SK-N-SH treated with all-trans-retinoic acid at 6 μM for 48 hours (cell line): ENCODE results near the gene MRAS.

ENCODE experiments used
- ATAC-seq: fragments of 200-7000 bp; cut with Tn5 transposase; 3 replicates; pipeline ENCODE4 v1.9.1; 2020; ENCODE audit warnings: mild to moderate bottlenecking, moderate library complexity
- ARNTL ChIP-seq: fragments of 450-650 bp; formaldehyde crosslinking; IDR thresholded peaks from 2 replicates; pipeline ENCODE4 v1.5.0; 2020; ENCODE audit warnings: low read depth, mild to moderate bottlenecking, moderate library complexity, borderline replicate concordance
- BACH2 ChIP-seq: fragments of 250-450 bp; sonication (Bioruptor Pico); IDR thresholded peaks from 2 replicates; pipeline ENCODE4 v1.9.0; 2021; ENCODE audit warnings: mild to moderate bottlenecking, borderline replicate concordance
- CSDC2 ChIP-seq: fragments of 250-450 bp; sonication (Bioruptor Pico); IDR thresholded peaks from 2 replicates; pipeline ENCODE4 v1.5.0; 2020; ENCODE audit warnings: mild to moderate bottlenecking, moderate library complexity
- GLIS3 ChIP-seq: fragments of 250-450 bp; sonication (Bioruptor Pico); IDR thresholded peaks from 2 replicates; pipeline ENCODE4 v1.5.0; 2020; ENCODE audit warnings: mild to moderate bottlenecking, moderate library complexity
- ISL1 ChIP-seq: fragments of 250-450 bp; sonication (Bioruptor Pico); IDR thresholded peaks from 2 replicates; pipeline ENCODE4 v2.1.2; 2022; ENCODE audit warnings: mild to moderate bottlenecking, moderate library complexity
- OSR1 ChIP-seq: fragments of 250-450 bp; sonication (Bioruptor Pico); IDR thresholded peaks from 2 replicates; pipeline ENCODE4 v1.8.0; 2022; ENCODE audit warnings: moderate library complexity, mild to moderate bottlenecking, inconsistent platforms
- PPARA ChIP-seq: fragments of 250-450 bp; sonication (Bioruptor Pico); IDR thresholded peaks from 2 replicates; pipeline ENCODE4 v1.5.0; 2020; ENCODE audit warnings: mild to moderate bottlenecking, borderline replicate concordance
- RARB ChIP-seq: fragments of 250-450 bp; sonication (Bioruptor Pico); IDR thresholded peaks from 2 replicates; pipeline ENCODE4 v1.8.0; 2021; ENCODE audit warnings: mild to moderate bottlenecking, moderate library complexity
- SNAI2 ChIP-seq: fragments of 250-450 bp; sonication (Bioruptor Pico); IDR thresholded peaks from 2 replicates; pipeline ENCODE4 v1.5.0; 2020; ENCODE audit warnings: mild to moderate bottlenecking, moderate library complexity
- TCF4 ChIP-seq: fragments of 250-450 bp; sonication (Bioruptor Pico); IDR thresholded peaks from 2 replicates; pipeline ENCODE4 v1.8.0; 2021; ENCODE audit warnings: mild to moderate bottlenecking, moderate library complexity, borderline replicate concordance
- TOX ChIP-seq: fragments of 250-450 bp; sonication (Bioruptor Pico); IDR thresholded peaks from 2 replicates; pipeline ENCODE4 v1.8.0; 2021; ENCODE audit warnings: mild to moderate bottlenecking, moderate library complexity, borderline replicate concordance
- ZC3H10 ChIP-seq: fragments of 250-450 bp; sonication (Bioruptor Pico); IDR thresholded peaks from 2 replicates; pipeline ENCODE4 v1.5.1; 2021; ENCODE audit warnings: mild to moderate bottlenecking, moderate library complexity
- ZFP30 ChIP-seq: fragments of 450-650 bp; formaldehyde crosslinking; IDR thresholded peaks from 2 replicates; pipeline ENCODE4 v1.5.0; 2022; ENCODE audit warnings: mild to moderate bottlenecking, moderate library complexity
- ZNF565 ChIP-seq: fragments of 450-650 bp; formaldehyde crosslinking; conservative IDR thresholded peaks from 2 replicates; pipeline ENCODE4 v1.5.0; 2020; ENCODE audit warnings: low read depth, mild to moderate bottlenecking, moderate library complexity
- ZNF70 ChIP-seq: fragments of 450-650 bp; formaldehyde crosslinking; IDR thresholded peaks from 2 replicates; pipeline ENCODE4 v1.5.0; 2020; ENCODE audit warnings: mild to moderate bottlenecking, moderate library complexity
- ZNF8 ChIP-seq: fragments of 450-650 bp; formaldehyde crosslinking; IDR thresholded peaks from 2 replicates; pipeline ENCODE4 v1.5.0; 2020; ENCODE audit warnings: mild to moderate bottlenecking, moderate library complexity
- TF ChIP-seq, protein P1 (sequence below): fragments of 250-450 bp; sonication (Bioruptor Pico); IDR thresholded peaks from 2 replicates; pipeline ENCODE4 v1.5.1; 2020; ENCODE audit warnings: low read depth, mild to moderate bottlenecking, moderate library complexity
- TF ChIP-seq, protein P2 (sequence below): fragments of 250-450 bp; sonication (Bioruptor Pico); IDR thresholded peaks from 2 replicates; pipeline ENCODE4 v1.5.0; 2020; ENCODE audit warnings: mild to moderate bottlenecking, moderate library complexity
- TF ChIP-seq, protein P3 (sequence below): fragments of 250-450 bp; sonication (Bioruptor Pico); IDR thresholded peaks from 2 replicates; pipeline ENCODE4 v1.5.1; 2021; ENCODE audit warnings: mild to moderate bottlenecking, moderate library complexity
- TF ChIP-seq, protein P4 (sequence below): fragments of 250-450 bp; sonication (Bioruptor Pico); IDR thresholded peaks from 2 replicates; pipeline ENCODE4 v1.8.0; 2021; ENCODE audit warnings: low read depth, mild to moderate bottlenecking, moderate library complexity, borderline replicate concordance
- TF ChIP-seq, protein P5 (sequence below): fragments of 250-450 bp; sonication (Bioruptor Pico); IDR thresholded peaks from 2 replicates; pipeline ENCODE4 v1.8.0; 2020; ENCODE audit warnings: mild to moderate bottlenecking, moderate library complexity, borderline replicate concordance

MRAS gene

GRCh38 chr3:138429665-138430064, 81.3 kb downstream of the MRAS start (continued):
- TF ChIP-seq, protein P1, sequence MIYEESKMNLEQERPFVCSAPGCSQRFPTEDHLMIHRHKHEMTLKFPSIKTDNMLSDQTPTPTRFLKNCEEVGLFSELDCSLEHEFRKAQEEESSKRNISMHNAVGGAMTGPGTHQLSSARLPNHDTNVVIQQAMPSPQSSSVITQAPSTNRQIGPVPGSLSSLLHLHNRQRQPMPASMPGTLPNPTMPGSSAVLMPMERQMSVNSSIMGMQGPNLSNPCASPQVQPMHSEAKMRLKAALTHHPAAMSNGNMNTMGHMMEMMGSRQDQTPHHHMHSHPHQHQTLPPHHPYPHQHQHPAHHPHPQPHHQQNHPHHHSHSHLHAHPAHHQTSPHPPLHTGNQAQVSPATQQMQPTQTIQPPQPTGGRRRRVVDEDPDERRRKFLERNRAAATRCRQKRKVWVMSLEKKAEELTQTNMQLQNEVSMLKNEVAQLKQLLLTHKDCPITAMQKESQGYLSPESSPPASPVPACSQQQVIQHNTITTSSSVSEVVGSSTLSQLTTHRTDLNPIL (CRISPR knock-in tag), result no peak
- TF ChIP-seq ISL1 (CRISPR knock-in tag), result no peak

- no peak for ATAC-seq
Observed at GRCh38 chr3:138432576-138433240, 84.3 kb downstream of the MRAS start.

DNA sequence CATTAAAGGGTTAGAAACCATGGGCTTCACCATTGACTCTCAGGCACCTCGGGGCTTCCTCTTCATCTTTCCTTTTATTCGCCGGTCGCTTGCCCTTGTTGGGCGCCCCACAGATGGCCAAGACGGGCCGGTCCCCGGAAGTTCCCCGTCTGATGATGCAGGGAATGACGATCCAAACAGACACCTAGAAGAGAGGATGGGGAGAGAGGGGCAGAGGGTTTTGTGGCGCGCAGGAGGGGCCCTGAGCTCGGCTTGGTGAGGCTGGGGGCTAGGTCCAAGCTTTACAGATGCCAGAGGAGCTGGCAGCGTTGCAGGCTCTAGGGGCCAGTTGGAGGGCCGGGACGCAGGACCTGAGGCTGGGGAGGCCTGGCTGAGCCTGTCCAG, 85.5 kb downstream of the MRAS start:
- no peak for TF ChIP-seq ZNF70 (CRISPR knock-in tag)
- TF ChIP-seq BACH2 (CRISPR knock-in tag), result no peak
- TF ChIP-seq, protein P1 (CRISPR knock-in tag), result no peak
- ATAC-seq, result no peak

More at GRCh38 chr3:138432576-138433240, 84.3 kb downstream of the MRAS start:
- TF ChIP-seq, protein P2, sequence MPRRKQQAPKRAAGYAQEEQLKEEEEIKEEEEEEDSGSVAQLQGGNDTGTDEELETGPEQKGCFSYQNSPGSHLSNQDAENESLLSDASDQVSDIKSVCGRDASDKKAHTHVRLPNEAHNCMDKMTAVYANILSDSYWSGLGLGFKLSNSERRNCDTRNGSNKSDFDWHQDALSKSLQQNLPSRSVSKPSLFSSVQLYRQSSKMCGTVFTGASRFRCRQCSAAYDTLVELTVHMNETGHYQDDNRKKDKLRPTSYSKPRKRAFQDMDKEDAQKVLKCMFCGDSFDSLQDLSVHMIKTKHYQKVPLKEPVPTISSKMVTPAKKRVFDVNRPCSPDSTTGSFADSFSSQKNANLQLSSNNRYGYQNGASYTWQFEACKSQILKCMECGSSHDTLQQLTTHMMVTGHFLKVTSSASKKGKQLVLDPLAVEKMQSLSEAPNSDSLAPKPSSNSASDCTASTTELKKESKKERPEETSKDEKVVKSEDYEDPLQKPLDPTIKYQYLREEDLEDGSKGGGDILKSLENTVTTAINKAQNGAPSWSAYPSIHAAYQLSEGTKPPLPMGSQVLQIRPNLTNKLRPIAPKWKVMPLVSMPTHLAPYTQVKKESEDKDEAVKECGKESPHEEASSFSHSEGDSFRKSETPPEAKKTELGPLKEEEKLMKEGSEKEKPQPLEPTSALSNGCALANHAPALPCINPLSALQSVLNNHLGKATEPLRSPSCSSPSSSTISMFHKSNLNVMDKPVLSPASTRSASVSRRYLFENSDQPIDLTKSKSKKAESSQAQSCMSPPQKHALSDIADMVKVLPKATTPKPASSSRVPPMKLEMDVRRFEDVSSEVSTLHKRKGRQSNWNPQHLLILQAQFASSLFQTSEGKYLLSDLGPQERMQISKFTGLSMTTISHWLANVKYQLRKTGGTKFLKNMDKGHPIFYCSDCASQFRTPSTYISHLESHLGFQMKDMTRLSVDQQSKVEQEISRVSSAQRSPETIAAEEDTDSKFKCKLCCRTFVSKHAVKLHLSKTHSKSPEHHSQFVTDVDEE (CRISPR knock-in tag), result no peak
- TF ChIP-seq, protein P3, sequence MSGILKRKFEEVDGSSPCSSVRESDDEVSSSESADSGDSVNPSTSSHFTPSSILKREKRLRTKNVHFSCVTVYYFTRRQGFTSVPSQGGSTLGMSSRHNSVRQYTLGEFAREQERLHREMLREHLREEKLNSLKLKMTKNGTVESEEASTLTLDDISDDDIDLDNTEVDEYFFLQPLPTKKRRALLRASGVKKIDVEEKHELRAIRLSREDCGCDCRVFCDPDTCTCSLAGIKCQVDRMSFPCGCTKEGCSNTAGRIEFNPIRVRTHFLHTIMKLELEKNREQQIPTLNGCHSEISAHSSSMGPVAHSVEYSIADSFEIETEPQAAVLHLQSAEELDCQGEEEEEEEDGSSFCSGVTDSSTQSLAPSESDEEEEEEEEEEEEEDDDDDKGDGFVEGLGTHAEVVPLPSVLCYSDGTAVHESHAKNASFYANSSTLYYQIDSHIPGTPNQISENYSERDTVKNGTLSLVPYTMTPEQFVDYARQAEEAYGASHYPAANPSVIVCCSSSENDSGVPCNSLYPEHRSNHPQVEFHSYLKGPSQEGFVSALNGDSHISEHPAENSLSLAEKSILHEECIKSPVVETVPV (CRISPR knock-in tag), result no peak
- no peak for TF ChIP-seq ZC3H10
- no peak for TF ChIP-seq BACH2 (CRISPR knock-in tag)
- TF ChIP-seq ARNTL, result no peak
- TF ChIP-seq TOX (CRISPR knock-in tag), result no peak
- no peak for TF ChIP-seq GLIS3 (CRISPR knock-in tag)
- no peak for TF ChIP-seq SNAI2
- TF ChIP-seq PPARA (CRISPR knock-in tag), result no peak
- TF ChIP-seq, protein P1 (CRISPR knock-in tag), result no peak
- no peak for TF ChIP-seq ZNF8 (CRISPR knock-in tag)
- no peak for TF ChIP-seq ISL1 (CRISPR knock-in tag)
- TF ChIP-seq RARB (CRISPR knock-in tag), result no peak
- TF ChIP-seq CSDC2 (CRISPR knock-in tag), result no peak
- no peak for TF ChIP-seq OSR1 (CRISPR knock-in tag)
- TF ChIP-seq, protein P4, sequence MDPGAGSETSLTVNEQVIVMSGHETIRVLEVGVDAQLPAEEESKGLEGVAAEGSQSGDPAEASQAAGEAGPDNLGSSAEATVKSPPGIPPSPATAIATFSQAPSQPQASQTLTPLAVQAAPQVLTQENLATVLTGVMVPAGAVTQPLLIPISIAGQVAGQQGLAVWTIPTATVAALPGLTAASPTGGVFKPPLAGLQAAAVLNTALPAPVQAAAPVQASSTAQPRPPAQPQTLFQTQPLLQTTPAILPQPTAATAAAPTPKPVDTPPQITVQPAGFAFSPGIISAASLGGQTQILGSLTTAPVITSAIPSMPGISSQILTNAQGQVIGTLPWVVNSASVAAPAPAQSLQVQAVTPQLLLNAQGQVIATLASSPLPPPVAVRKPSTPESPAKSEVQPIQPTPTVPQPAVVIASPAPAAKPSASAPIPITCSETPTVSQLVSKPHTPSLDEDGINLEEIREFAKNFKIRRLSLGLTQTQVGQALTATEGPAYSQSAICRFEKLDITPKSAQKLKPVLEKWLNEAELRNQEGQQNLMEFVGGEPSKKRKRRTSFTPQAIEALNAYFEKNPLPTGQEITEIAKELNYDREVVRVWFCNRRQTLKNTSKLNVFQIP, result no peak
- no peak for TF ChIP-seq ZFP30 (CRISPR knock-in tag)
- no peak for TF ChIP-seq ZNF565
- no peak for TF ChIP-seq TCF4
- TF ChIP-seq, protein P5, sequence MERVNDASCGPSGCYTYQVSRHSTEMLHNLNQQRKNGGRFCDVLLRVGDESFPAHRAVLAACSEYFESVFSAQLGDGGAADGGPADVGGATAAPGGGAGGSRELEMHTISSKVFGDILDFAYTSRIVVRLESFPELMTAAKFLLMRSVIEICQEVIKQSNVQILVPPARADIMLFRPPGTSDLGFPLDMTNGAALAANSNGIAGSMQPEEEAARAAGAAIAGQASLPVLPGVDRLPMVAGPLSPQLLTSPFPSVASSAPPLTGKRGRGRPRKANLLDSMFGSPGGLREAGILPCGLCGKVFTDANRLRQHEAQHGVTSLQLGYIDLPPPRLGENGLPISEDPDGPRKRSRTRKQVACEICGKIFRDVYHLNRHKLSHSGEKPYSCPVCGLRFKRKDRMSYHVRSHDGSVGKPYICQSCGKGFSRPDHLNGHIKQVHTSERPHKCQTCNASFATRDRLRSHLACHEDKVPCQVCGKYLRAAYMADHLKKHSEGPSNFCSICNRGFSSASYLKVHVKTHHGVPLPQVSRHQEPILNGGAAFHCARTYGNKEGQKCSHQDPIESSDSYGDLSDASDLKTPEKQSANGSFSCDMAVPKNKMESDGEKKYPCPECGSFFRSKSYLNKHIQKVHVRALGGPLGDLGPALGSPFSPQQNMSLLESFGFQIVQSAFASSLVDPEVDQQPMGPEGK (CRISPR knock-in tag), result no peak
- TF ChIP-seq, all 23 proteins: peak for 0
